22Rv1 (cell line): ENCODE measurements around the gene FOXP4.

Experiments
- CTCF ChIP-seq: fragments of 450-650 bp; IDR thresholded peaks from 2 replicates; pipeline ENCODE4 v1.5.1; 2017; ENCODE audit warnings: mild to moderate bottlenecking
- ZFX ChIP-seq: fragments of 450-650 bp; IDR thresholded peaks from 2 replicates; pipeline ENCODE4 v1.6.1; 2017; ENCODE audit warnings: antibody characterized with exemption, borderline replicate concordance

GRCh38 chr6:41508479-41508878 is 37.7 kb upstream of the FOXP4 start:
- TF ChIP-seq CTCF = no peak
- TF ChIP-seq ZFX = no peak
